ENCODE data around the gene TTC33.
A peak's percentile ranks its signal among the peaks of the same experiment; 100 is the strongest.
"Not testable (repeated sequence)": the region's sequence is repeated elsewhere in the genome, so short reads cannot be mapped to it uniquely, and the experiment has no call there.

The TTC33 gene

GRCh38 chr5:40755407-40756365 lies at the start of gene TTC33:
TSS of gene TTC33 (minus strand) at chr5:40755961. CDS start at chr5:40747018, 8,943 bp downstream.
- DNase-seq (ENCODE audit: low read depth in 2 of 2): peak; percentile 89 to 94

DNA sequence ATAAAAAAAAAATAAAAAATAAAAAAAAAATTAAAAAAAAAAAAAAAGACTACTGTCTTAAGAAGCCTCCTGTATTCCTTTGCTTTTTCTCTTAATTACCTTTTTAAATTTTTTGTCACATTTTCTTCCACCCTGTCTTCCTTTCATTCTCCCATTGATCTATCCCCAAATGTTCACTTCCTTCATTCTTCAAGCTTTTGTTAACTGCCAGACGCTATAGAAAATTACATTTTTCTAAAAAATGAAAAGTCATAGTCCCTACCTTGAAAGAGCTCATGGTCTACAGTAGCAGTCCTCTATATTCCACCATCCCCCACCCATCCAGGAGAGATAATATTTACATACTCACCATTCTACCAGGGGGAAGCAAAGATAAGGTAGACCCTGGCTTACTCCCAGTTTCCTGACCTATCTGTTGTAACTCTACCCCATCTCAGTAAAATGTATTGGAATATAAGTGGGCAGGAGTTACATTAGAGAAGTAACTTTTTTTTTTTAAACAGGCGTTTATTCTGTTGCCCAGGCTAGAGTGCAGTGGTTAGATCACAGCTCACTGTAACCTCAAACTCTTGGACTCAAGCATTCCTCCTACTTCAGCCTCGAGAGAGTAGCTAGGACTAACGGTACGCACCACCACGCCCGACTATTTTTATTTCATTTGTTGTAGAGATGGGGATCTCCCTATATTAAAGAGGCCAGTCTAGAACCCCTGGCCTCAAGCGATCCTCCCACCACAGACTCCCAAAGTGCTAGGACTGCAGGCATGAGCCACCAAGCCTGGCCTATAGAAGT lies 46.2 kb upstream of the TTC33 start:
- no peak for DNase-seq (ENCODE audit: low read depth in 2 of 2)

DNA sequence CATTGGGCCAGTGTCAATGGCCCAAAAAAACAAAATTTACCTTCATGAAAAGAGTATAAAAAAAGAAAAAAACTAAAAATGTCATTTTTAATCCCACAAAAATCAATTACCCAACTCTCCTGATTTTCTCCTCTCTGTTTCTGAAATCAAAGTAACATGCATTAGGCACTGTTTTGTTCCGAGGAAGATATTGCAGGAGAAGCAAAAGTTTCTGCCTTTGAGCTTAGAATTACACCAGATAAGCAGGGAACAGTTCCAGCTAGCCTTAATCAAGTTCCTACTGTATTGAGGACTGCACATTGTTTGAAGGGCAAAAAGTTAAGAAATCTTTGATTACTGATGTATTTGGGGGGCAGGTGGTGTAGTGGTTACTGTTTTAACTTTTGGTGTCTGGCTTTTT lies 43.5 kb upstream of the TTC33 start:
- DNase-seq (ENCODE audit: low read depth in 2 of 2): no peak

DNA sequence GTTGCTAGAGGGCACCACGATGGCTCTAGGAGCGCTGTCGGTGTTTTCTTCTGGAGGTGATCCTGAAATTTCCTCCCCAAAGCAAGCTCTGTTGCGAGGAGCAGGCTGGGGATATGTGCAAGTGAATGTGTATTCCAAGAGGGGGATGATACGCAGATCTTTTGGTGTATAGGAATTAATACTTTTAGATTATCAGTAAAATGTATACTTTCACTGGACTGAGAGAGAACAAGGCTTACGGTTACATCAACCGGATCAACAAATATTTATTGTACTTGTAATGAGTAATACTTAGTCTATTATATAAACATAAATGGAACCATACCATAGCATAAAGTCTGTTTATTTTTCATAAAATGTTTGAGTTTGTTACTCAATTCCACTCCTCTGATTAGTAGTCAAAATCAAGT lies 43.0 kb upstream of the TTC33 start:
- no peak for DNase-seq (ENCODE audit: low read depth in 2 of 2)

- peak; percentile 74 to 80 for DNase-seq (ENCODE audit: low read depth in 2 of 2)
These were observed 42.4 kb upstream of the TTC33 start, which contains the start of gene PRKAA1 for GRCh38 chr5:40798012-40798800. TSS of gene PRKAA1 (minus strand) at chr5:40798374. CDS start at chr5:40798189, 185 bp downstream.

- peak; percentile 48 to 69 for DNase-seq (ENCODE audit: low read depth in 2 of 2)
These were observed 41.7 kb upstream of the TTC33 start for GRCh38 chr5:40797273-40798011.

DNA sequence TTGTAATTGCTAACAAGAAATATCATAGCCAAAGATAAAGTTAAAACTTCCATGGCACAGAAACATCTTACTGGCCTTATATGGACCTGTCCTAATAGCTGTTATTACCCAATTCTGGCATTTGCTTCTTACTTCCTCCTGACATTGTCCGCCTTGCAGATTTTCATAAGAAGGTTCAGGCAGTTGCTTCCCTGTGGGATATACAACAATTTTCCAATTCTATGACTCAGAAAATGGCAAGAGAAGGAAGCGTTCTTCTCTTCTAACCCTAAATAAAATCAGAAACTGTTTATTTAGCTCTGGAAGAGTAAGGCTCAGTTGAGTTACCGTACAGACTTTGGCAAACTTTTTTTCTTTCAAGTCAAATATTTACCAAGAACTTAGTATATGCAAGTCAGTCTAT lies 40.7 kb upstream of the TTC33 start:
- DNase-seq (ENCODE audit: low read depth in 2 of 2): no peak

- DNase-seq (ENCODE audit: low read depth in 2 of 2): not testable (repeated sequence)
These were observed 39.1 kb upstream of the TTC33 start for GRCh38 chr5:40794877-40795276.

DNA sequence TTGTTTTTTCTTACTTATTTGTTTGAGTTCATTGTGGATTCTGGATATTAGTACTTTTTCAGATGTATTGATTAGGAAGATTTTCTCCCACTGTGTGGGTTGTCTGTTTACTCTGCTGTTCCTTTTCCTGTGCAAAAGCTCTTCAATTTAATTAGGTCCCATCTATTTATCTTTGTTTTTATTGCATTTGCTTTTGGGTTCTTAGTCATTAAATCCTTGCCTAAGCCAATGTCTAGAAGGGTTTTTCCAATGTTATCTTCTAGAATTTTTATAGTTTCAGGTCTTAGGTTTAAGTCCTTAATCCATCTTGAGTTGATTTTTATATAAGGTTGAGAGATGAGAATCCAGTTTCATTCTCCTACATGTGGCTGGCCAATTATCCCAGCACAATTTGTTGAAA lies 38.6 kb upstream of the TTC33 start:
- DNase-seq (ENCODE audit: low read depth in 2 of 2): not testable (repeated sequence)

GRCh38 chr5:40792691-40793090 lies 36.9 kb upstream of the TTC33 start:
- DNase-seq (ENCODE audit: low read depth in 2 of 2): not testable (repeated sequence)

DNA sequence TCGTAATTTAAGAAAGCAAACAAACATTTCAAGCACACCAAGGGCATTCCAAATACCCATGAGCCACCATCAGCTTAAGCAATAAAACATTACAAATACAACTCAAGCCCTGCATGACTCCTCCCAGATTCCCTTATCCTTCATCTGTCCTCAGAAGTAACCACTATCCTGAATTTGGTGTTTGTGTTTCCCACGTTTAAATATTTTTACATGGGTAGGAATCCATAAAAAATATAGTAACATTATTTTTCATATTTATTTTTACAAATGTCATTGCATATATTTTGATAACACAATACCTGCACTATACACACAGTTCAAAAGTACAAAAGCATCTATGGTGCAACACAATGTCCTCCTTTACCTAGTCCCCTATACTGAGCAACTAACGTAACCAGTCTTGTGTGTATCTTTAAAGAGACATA lies 36.0 kb upstream of the TTC33 start:
- no peak for DNase-seq (ENCODE audit: low read depth in 2 of 2)

- DNase-seq (ENCODE audit: low read depth in 2 of 2): no peak
These were observed 35.3 kb upstream of the TTC33 start for GRCh38 chr5:40790947-40791593.

DNA sequence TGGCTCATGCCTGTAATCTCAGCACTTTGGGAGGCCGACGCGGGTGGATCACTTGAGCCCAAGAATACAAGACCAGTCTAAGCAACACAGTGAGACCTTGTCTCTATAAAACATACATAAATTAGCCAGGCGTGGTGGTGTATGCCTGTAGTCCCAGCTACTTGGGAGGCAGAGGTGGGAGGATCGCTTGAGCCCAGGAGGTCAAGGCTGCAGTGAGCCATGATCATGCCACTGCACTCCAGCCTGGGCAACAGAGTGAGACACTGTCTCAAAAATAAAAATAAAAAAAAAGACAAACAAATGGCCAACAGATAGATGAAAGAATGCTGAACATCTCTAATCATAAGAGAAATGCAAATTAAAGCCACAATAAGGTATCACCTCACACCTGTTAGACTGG lies 33.2 kb upstream of the TTC33 start:
- DNase-seq (ENCODE audit: low read depth in 2 of 2): not testable (repeated sequence)

- DNase-seq (ENCODE audit: low read depth in 2 of 2): no peak
These were observed 32.2 kb upstream of the TTC33 start for GRCh38 chr5:40787986-40788385.

GRCh38 chr5:40786664-40787063 lies 30.9 kb upstream of the TTC33 start:
- DNase-seq (ENCODE audit: low read depth in 2 of 2): not testable (repeated sequence)

GRCh38 chr5:40784916-40785315 lies 29.2 kb upstream of the TTC33 start:
- no peak for DNase-seq (ENCODE audit: low read depth in 2 of 2)

GRCh38 chr5:40784027-40784653 lies 28.4 kb upstream of the TTC33 start:
- no peak for DNase-seq (ENCODE audit: low read depth in 2 of 2)

GRCh38 chr5:40781843-40782409 lies 26.2 kb upstream of the TTC33 start:
- no peak for DNase-seq (ENCODE audit: low read depth in 2 of 2)

DNA sequence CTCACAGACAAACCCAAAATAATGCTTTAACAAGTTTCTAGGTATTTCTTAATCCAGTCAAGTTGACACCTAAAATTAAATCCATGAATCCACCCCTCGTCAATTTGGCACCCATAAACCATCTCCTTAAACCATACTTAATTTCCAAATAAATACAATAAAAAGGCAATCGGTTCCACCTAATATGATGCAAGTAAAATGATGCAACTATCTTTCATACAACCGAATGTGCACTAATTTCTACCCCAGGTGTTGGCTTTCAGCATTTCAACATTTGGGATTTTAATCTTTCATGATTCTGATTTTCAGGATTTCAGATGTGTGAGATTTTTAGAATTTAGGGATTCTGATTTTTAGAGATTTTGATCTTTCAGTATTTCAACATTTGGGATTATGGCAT lies 25.1 kb upstream of the TTC33 start:
- DNase-seq (ENCODE audit: low read depth in 2 of 2): no peak

DNA sequence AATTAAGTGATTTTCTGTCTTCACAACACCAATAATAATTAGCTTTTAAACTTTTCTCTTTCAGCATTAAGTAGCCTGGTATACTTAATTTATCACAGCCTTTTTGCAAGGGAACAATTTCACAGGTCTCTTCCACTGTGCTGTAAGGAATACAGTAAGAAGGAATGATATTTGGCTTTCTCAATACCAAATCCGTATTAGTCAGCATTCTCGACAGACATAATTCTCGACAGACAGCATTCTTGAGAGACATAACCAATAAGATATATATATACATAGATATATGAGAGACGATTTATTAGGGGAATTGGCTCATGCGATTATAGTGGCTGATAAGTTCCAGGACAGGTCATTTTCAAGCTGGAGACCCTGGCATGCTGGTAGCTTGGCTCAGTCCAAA lies 24.4 kb upstream of the TTC33 start:
- no peak for DNase-seq (ENCODE audit: low read depth in 2 of 2)
